Panc1 (cell line): ENCODE data around the gene MAD1L1. TPM values are rescaled to one million over a fixed set of nuclear protein-coding genes. Genes with fewer than 3 reads are reported as not detected.
"Not testable (repeated sequence)": the region's sequence is repeated elsewhere in the genome, so short reads cannot be mapped to it uniquely, and the experiment has no call there.

Experiments
- ATAC-seq: fragments of 200-7000 bp; cut with Tn5 transposase; 2 replicates; pipeline ENCODE4 v1.9.1; 2020; ENCODE audit warnings: mild to moderate bottlenecking, moderate library complexity
- BruUV-seq: library from RNA; stranded (reverse); fragments of 400-500 nt; replicated peaks from 2 replicates; lab custom pipeline; 2021; lab: Mats Ljungman, UMichigan
- CTCF ChIA-PET: fragments of 300-600 bp; sonication (Branson Sonifier 250); formaldehyde crosslinking; loops from one replicate; lab custom pipeline; 2022; ENCODE audit warnings: antibody characterized with exemption; lab: Charles Lee
- POLR2A ChIA-PET: fragments of 300-600 bp; sonication (Branson Sonifier 250); formaldehyde crosslinking; loops from one replicate; lab custom pipeline; 2022; ENCODE audit warnings: antibody characterized with exemption; lab: Charles Lee
- DNase-seq: peaks from one replicate; pipeline ENCODE4 v3.0.0-alpha.2; 2010; ENCODE audit warnings: low read depth, low spot score
- H3K27ac ChIP-seq: 2 replicates; pipeline ENCODE4 v1.5.1; 2011; ENCODE audit warnings: mild to moderate bottlenecking, low read length, inconsistent platforms
- H3K27me3 ChIP-seq: fragments of 200-500 bp; sonication (Bioruptor generic); 2 replicates; pipeline ENCODE4 v1.6.0; 2014; ENCODE audit warnings: low read length, inconsistent platforms; ENCODE audit not compliant: control insufficient read depth, insufficient read depth
- H3K36me3 ChIP-seq: fragments of 200-500 bp; sonication (Bioruptor generic); 2 replicates; pipeline ENCODE4 v1.5.1; 2014; ENCODE audit warnings: inconsistent platforms, mild to moderate bottlenecking, low read length, moderate library complexity; ENCODE audit not compliant: control insufficient read depth, insufficient read depth
- H3K4me1 ChIP-seq: 2 replicates; pipeline ENCODE4 v1.5.1; 2011; ENCODE audit warnings: inconsistent platforms, mild to moderate bottlenecking, low read length, moderate library complexity; ENCODE audit not compliant: control insufficient read depth, insufficient read depth
- H3K4me3 ChIP-seq, 2 experiments: 2 replicates each; pipeline ENCODE4 v1.5.1; 2011 to 2012; ENCODE audit warnings: low read depth in 2 of 2, low read length in 2 of 2, mild to moderate bottlenecking in 2 of 2, inconsistent platforms in 1 of 2, moderate library complexity in 1 of 2
- H3K9me3 ChIP-seq: fragments of 200-500 bp; sonication (Bioruptor generic); 2 replicates; pipeline ENCODE4 v1.5.1; 2014; ENCODE audit warnings: low read depth, mild to moderate bottlenecking, inconsistent platforms, low read length, moderate library complexity; ENCODE audit not compliant: control insufficient read depth, insufficient read depth
- POLR2AphosphoS5 ChIP-seq: IDR thresholded peaks from 2 replicates; pipeline ENCODE4 v1.6.1; 2012; ENCODE audit warnings: mild to moderate bottlenecking, low read depth, low read length, moderate library complexity
- SIN3A ChIP-seq: IDR thresholded peaks from 2 replicates; pipeline ENCODE4 v1.6.1; 2012; ENCODE audit warnings: low read depth, mild to moderate bottlenecking, low read length, moderate library complexity, borderline replicate concordance; ENCODE audit not compliant: insufficient read depth
- TCF7L2 ChIP-seq: IDR thresholded peaks from 2 replicates; pipeline ENCODE4 v1.6.1; 2011; ENCODE audit warnings: mild to moderate bottlenecking, low read depth, low read length, inconsistent platforms
- in situ Hi-C: cut with HindIII; loops from 2 replicates; pipeline ENCODE4 v1.10.0; 2016; ENCODE audit warnings: low sequenced_read_pairs, low pct_unique_long_range_greater_than_20kb
- intact Hi-C: fragments of 100-400 bp; cut with micrococcal nuclease; formaldehyde crosslinking; loops from one replicate; pipeline ENCODE4 v1.10.0; 2022; ENCODE audit not compliant: unreplicated experiment
- total RNA-seq: library from RNA; stranded (reverse); gene quantifications from one replicate; pipeline ENCODE4 v1.2.1, GENCODE V29; 2021; ENCODE audit not compliant: unreplicated experiment
- TF ChIP-seq, protein P1 (sequence below), 2 experiments: IDR thresholded peaks; 2 replicates each; pipeline ENCODE4 v1.6.1; 2011 to 2012; ENCODE audit warnings: low read depth in 2 of 2, control low read depth in 1 of 2, low read length in 1 of 2, mild to moderate bottlenecking in 1 of 2, moderate library complexity in 1 of 2; ENCODE audit not compliant: insufficient read depth in 1 of 2
- TF ChIP-seq, protein P2 (sequence below): fragments of 450-650 bp; IDR thresholded peaks from 2 replicates; pipeline ENCODE4 v1.5.1; 2017; ENCODE audit warnings: mild to moderate bottlenecking

MAD1L1 gene
- total RNA-seq, 1 experiment from 2014 or later: 70.8 TPM

DNA sequence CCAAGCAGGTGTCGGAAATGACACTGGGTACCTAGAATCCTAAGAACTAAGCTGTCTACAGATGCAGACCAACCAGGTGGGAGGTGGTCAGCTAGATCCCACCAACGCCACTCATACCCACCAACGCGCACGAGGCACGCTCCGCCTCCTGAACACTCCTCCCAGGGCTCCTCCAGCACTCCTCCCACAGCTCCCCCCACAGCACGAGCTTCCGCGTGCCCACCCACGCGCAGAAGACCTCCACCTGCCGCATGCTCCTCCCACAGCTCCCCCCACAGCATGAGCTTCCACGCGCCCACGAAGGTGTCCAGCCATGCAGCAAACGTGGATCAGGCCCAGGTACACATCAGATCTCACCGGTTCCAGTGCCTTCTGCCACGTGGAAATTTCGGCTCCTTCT lies 196.0 kb downstream of the MAD1L1 start:
- Histone ChIP-seq H3K27ac (no peak overlapping the region), H3K4me1 (no peaks in the 10 kb centered on the region), H3K4me3 (no peak overlapping the region), H3K36me3 (no peaks in the 10 kb centered on the region), H3K27me3 (no peaks in the 10 kb centered on the region), H3K9me3 (no peaks in the 10 kb centered on the region)
- ATAC-seq (peak; percentile 22; the same call in 1 of the 2 replicates), DNase-seq (no peak)
- TF ChIP-seq SIN3A (no peak), TCF7L2 (no peak), POLR2AphosphoS5 (no peak)
- TF ChIP-seq, protein P1, sequence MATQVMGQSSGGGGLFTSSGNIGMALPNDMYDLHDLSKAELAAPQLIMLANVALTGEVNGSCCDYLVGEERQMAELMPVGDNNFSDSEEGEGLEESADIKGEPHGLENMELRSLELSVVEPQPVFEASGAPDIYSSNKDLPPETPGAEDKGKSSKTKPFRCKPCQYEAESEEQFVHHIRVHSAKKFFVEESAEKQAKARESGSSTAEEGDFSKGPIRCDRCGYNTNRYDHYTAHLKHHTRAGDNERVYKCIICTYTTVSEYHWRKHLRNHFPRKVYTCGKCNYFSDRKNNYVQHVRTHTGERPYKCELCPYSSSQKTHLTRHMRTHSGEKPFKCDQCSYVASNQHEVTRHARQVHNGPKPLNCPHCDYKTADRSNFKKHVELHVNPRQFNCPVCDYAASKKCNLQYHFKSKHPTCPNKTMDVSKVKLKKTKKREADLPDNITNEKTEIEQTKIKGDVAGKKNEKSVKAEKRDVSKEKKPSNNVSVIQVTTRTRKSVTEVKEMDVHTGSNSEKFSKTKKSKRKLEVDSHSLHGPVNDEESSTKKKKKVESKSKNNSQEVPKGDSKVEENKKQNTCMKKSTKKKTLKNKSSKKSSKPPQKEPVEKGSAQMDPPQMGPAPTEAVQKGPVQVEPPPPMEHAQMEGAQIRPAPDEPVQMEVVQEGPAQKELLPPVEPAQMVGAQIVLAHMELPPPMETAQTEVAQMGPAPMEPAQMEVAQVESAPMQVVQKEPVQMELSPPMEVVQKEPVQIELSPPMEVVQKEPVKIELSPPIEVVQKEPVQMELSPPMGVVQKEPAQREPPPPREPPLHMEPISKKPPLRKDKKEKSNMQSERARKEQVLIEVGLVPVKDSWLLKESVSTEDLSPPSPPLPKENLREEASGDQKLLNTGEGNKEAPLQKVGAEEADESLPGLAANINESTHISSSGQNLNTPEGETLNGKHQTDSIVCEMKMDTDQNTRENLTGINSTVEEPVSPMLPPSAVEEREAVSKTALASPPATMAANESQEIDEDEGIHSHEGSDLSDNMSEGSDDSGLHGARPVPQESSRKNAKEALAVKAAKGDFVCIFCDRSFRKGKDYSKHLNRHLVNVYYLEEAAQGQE (IDR thresholded peaks at IDR 0.05; ENCODE audit: insufficient read depth in 1 of 2, low read depth in 2 of 2, low read length in 1 of 2): no peak
- TF ChIP-seq, protein P2, sequence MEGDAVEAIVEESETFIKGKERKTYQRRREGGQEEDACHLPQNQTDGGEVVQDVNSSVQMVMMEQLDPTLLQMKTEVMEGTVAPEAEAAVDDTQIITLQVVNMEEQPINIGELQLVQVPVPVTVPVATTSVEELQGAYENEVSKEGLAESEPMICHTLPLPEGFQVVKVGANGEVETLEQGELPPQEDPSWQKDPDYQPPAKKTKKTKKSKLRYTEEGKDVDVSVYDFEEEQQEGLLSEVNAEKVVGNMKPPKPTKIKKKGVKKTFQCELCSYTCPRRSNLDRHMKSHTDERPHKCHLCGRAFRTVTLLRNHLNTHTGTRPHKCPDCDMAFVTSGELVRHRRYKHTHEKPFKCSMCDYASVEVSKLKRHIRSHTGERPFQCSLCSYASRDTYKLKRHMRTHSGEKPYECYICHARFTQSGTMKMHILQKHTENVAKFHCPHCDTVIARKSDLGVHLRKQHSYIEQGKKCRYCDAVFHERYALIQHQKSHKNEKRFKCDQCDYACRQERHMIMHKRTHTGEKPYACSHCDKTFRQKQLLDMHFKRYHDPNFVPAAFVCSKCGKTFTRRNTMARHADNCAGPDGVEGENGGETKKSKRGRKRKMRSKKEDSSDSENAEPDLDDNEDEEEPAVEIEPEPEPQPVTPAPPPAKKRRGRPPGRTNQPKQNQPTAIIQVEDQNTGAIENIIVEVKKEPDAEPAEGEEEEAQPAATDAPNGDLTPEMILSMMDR: no peak
- POLR2A ChIA-PET: no interaction called here
- in situ Hi-C loops (loop anchor here (5.0 kb wide), 1 partner anchor 36 kb away; no protein-coding TSS in a partner anchor), intact Hi-C loops (no loop called here)
- CTCF ChIA-PET: no interaction called here
- BruUV-seq: no TSS peak

DNA sequence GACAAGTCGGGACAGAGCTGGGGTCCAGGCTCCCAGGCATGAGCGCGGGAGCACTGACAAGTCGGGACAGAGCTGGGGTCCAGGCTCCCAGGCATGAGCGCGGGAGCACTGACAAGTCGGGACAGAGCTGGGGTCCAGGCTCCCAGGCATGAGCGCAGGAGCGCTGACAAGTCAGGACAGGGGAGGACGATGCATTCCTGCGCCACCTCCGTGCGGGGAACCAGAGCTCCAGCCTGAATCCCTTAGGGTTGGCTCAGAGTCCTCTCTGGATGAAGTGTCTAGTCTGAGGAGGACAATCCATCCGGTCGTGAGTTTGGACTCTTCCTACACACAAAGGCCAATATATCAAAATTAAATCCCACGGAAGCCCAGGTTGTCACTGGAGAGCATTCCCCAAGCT lies 196.5 kb downstream of the MAD1L1 start:
- H3K4me1 ChIP-seq, H3K27ac ChIP-seq, intact Hi-C loops, DNase-seq, POLR2A ChIA-PET, BruUV-seq, H3K4me3 ChIP-seq, H3K27me3 ChIP-seq, H3K36me3 ChIP-seq, H3K9me3 ChIP-seq, CTCF ChIA-PET, ATAC-seq: not testable (repeated sequence)
- in situ Hi-C loops: loop anchor here (5.0 kb wide), 1 partner anchor 36 kb away; no protein-coding TSS in a partner anchor

DNA sequence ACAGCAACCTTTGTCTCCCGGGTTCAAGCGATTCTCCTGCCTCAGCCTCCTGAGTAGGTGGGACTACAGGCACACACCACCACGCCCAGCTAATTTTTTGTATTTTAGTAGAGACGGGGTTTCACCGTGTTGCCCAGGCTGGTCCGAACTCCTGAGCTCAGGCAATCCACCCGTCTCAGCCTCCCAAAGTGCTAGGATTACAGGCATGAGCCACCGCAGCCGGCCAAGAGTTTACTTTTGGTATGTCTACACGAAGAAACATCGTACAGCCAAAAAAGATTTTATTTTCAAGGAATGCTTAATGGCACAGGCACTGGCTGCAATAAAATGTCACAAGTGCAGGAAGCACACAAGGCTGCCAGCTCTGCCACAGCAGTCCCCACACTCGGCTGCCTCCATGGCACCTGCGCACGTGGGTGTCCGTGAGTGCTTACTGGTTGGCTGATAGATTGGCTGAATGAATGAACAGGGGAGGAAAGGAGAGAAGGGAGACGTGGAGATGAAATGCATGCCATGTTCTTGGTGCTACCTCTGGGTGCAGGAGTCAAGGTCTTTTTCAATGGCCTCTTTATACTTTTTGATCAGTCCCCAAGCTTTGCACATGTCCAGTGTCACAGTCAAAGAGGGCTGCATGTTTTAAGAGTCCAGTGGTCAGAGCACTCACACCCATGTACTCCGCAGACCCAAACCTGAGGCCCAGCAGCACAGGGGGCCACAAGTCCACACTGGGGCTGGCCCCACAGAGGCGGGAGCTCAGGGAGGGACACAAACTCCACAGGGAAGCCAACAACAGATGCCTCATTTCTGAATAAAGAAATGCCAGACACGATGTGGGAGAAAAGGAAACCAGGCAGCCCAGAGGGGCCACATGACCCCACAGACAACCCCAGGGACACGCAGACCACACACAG lies 198.2 kb downstream of the MAD1L1 start:
- TF ChIP-seq POLR2AphosphoS5: no peak
- TF ChIP-seq, protein P2: no peak
- TF ChIP-seq SIN3A: no peak
- TF ChIP-seq, protein P1 (IDR thresholded peaks at IDR 0.05; ENCODE audit: insufficient read depth in 1 of 2, low read depth in 2 of 2, low read length in 1 of 2): no peak
- no peak for TF ChIP-seq TCF7L2
- no TSS peak for BruUV-seq
- H3K4me3 ChIP-seq: no peak overlapping the region
- in situ Hi-C loops: loop anchor here (5.0 kb wide), 1 partner anchor 38 kb away; no protein-coding TSS in a partner anchor
- ATAC-seq (no peak), DNase-seq (no peak)
- no peak overlapping the region for H3K27ac ChIP-seq
- CTCF ChIA-PET: no interaction called here
- H3K4me1 ChIP-seq: no peaks in the 10 kb centered on the region
- H3K9me3 ChIP-seq: peaks cover 3% of the 10 kb centered on the region; the same call in 1 of the 2 replicates
- no peaks in the 10 kb centered on the region for H3K27me3 ChIP-seq
- intact Hi-C loops: no loop called here
- H3K36me3 ChIP-seq: no peaks in the 10 kb centered on the region
- POLR2A ChIA-PET: no interaction called here
